Peyer's patch (tissue), 4 donors: ENCODE measurements around the gene CARD10.

Source experiments
- POLR2A ChIP-seq, 2 donors: fragments of 450-650 bp; IDR thresholded peaks; one replicate each; pipeline ENCODE4 v1.5.1; 2017; ENCODE audit warnings: antibody characterized with exemption in 2 of 2, mild to moderate bottlenecking in 2 of 2, moderate library complexity in 2 of 2
- TF ChIP-seq, protein P1 (sequence below), 6 experiments: fragments of 450-650 bp in 4 of 6; fragments of 200-600 bp in 2 of 6; sonication (generic) in 1 of 6; IDR thresholded peaks; one replicate each; pipeline ENCODE4 v1.5.1; 2017 to 2019; ENCODE audit warnings: antibody characterized with exemption in 6 of 6, mild to moderate bottlenecking in 3 of 6, moderate library complexity in 1 of 6

- TF ChIP-seq, protein P1, sequence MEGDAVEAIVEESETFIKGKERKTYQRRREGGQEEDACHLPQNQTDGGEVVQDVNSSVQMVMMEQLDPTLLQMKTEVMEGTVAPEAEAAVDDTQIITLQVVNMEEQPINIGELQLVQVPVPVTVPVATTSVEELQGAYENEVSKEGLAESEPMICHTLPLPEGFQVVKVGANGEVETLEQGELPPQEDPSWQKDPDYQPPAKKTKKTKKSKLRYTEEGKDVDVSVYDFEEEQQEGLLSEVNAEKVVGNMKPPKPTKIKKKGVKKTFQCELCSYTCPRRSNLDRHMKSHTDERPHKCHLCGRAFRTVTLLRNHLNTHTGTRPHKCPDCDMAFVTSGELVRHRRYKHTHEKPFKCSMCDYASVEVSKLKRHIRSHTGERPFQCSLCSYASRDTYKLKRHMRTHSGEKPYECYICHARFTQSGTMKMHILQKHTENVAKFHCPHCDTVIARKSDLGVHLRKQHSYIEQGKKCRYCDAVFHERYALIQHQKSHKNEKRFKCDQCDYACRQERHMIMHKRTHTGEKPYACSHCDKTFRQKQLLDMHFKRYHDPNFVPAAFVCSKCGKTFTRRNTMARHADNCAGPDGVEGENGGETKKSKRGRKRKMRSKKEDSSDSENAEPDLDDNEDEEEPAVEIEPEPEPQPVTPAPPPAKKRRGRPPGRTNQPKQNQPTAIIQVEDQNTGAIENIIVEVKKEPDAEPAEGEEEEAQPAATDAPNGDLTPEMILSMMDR (IDR thresholded peaks at IDR 0.05), result no peak
- TF ChIP-seq POLR2A (IDR thresholded peaks at IDR 0.05), result no peak
Observed at GRCh38 chr22:37482244-37482643, 37.0 kb downstream of the CARD10 start.
